Activated T-cell treated with anti-CD3 and anti-CD28 coated beads, Interleukin-2, amount 50 U/mL, for 48 hours (primary cell): ENCODE results near the gene HTATSF1.

Experiments
- DNase-seq, 2 experiments: peaks; one replicate each; pipeline ENCODE4 v3.0.0-alpha.2; 2020

The HTATSF1 gene, protein sequence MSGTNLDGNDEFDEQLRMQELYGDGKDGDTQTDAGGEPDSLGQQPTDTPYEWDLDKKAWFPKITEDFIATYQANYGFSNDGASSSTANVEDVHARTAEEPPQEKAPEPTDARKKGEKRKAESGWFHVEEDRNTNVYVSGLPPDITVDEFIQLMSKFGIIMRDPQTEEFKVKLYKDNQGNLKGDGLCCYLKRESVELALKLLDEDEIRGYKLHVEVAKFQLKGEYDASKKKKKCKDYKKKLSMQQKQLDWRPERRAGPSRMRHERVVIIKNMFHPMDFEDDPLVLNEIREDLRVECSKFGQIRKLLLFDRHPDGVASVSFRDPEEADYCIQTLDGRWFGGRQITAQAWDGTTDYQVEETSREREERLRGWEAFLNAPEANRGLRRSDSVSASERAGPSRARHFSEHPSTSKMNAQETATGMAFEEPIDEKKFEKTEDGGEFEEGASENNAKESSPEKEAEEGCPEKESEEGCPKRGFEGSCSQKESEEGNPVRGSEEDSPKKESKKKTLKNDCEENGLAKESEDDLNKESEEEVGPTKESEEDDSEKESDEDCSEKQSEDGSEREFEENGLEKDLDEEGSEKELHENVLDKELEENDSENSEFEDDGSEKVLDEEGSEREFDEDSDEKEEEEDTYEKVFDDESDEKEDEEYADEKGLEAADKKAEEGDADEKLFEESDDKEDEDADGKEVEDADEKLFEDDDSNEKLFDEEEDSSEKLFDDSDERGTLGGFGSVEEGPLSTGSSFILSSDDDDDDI

DNA sequence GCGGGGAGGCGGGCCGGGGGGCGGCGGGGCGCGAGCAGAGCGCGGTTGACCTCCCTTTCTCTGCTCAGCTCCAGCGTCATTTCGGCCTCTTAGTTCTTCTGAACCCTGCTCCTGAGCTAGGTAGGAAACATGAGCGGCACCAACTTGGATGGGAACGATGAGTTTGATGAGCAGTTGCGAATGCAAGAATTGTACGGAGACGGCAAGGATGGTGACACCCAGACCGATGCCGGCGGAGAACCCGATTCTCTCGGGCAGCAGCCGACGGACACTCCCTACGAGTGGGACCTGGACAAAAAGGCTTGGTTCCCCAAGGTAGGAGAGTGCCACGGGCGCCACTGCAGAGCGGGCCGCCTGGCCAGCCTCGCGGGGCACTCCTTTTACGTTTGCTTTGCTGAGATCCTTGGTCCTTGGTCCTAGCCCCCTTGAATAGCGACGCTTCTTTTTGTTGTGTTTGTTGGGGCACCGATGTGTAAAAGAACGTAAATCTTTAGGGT, at the start of gene HTATSF1:
TSS of gene HTATSF1 (plus strand) at position 37 of the 497 bp plus-strand sequence. CDS start at position 130, 93 bp downstream.
- no peak for DNase-seq

DNA sequence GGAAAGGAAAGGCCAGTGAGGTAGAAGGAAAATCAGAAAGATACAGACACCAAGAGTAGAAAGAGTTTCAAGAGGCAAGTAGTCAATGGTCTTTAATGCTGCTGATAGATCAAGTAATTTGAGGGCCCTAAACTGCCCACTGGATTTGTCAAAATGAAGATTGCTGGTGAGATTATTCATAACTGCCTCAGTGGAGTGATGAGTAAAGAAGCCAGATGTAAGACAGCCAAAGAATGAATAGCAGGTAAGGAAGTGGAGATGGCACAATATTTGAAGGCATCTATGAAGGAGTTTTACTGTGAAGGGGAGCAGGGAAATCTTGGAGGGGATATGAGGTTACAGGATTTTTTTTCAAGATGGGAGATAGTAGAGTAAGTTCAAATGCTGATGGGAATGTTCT, 49.4 kb upstream of the HTATSF1 start:
- no peak for DNase-seq

DNA sequence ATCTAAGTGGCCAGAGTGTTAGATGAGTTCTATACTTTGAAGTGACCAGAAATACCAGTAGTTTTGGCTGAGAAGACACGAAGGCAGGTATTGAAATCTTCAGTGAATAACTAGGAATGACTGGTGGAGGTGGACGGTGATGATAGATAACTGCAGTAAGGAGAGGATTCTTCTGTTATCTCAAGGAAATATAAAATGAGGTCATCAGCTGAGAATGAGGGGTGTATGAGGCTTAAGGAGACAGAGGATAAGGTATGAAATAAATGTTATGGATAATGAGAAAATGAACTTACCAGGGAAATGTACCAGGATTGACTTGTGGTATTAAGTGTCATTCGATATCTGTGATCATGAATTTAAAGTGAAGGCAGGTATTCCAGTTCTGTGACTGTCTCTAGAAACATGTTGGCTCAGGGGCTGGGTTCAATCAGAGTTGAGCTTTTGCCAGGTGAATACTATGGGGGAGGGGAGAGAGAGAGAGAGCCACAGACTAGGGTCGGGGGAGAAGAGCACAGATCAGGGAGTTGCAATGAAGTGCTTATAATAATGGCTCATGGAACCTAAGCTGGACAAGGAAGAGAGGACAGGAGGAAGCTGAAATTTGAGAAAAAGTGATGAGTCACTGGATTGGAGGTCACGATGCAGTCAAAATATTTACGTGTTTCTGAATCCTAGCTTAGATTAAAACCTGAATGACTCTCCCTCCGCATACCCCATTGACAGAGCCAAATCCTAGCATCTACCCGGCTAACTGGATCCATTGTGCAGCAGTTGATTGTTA, 47.2 kb upstream of the HTATSF1 start:
- no peak for DNase-seq

DNA sequence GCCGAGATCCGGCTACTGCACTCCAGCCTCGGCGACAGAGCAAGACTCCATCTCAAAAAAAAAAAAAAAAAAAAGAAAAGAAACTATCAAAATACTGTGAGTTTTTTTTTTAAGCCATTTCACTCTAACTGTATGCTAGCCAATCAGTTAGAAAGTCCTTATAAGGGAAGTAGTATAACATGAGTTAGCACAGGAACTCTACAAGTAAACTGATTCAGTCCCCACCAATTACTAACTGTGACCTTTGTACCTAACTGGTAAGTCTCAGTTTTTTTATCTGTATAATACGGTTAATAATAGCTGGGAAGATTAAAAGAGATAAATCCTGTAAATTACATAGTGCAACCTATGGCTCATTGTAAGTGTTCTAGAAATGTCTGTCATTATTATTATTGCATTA, 44.8 kb upstream of the HTATSF1 start:
- no peak for DNase-seq

GRCh38 chrX:136453114-136453513, 44.3 kb upstream of the HTATSF1 start:
- no peak for DNase-seq

GRCh38 chrX:136453771-136454170, 43.6 kb upstream of the HTATSF1 start:
- DNase-seq: no peak

- DNase-seq: no peak
Measured at GRCh38 chrX:136456133-136456532, 41.3 kb upstream of the HTATSF1 start.

DNA sequence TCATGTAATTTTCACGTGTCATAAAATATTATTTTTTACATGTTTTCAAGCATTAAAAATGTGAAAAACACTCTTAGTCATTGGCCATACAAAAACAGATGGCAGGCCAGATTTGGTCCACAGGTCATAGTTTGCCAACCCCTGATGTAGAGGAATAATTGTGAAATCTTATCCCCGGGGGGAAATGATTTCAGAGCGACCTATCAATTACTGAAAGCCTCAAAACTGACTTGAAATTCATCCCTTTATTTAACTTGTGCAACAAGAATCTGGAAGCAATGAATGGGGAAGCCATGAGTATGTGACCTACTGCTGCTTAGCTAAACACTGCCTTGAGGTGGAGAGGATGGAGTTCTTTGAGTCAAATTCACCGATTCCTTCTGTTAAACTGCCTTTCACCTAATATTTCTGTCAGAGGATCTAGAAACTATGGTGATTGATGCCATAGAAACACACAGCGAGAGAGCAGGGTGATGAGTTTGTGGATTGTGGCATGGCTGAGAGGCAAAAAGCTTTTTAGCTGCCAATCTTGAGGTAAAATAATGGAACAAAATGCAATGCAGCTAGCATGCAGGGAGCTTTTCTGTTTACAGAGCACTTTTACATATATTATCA, 40.0 kb upstream of the HTATSF1 start:
- DNase-seq: no peak

DNA sequence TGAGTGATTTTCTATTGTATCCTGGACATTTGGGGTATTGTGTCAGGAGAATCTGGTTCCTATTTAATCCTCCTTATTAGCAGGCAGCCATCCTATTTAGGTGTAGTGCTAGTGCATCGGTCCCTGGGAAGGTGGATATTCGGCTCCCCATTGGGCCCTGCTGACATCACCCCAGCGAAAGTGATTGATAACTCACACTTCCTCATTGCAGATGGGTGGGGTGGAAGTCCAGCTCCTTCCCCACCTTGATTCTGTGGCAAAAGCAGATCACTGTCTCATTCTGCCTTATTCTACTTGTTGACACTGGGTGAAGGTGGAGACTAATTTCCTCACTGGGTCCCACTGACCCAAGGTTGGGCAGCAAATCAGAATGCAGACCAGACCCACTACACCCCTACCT, 32.8 kb upstream of the HTATSF1 start:
- no peak for DNase-seq

- DNase-seq: no peak
Measured at GRCh38 chrX:136467303-136467702, 30.1 kb upstream of the HTATSF1 start.

- no peak for DNase-seq
Measured at GRCh38 chrX:136468391-136469103, 28.8 kb upstream of the HTATSF1 start.

- no peak for DNase-seq
Measured at GRCh38 chrX:136473663-136474062, 23.7 kb upstream of the HTATSF1 start.

- DNase-seq: no peak
Measured at GRCh38 chrX:136475236-136475635, 22.2 kb upstream of the HTATSF1 start.

DNA sequence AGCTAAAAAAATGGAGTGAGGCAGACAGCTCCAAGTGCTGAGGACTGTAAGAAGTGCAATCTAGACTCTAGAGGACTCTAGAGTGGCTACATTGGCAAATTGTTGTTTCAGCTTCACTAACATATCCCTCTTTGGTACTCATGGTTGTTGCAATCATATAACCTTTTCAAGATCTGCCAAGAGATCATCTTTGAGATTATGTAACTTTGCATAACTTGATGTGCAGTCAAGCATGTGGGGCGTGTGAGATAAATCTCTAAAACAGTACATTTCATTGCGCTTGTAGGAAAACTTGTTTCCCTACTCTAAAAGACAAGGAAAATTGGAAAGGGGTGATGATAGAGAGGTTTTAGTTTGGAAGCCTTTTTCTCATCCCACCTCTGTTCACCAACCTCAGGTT, 20.9 kb upstream of the HTATSF1 start:
- no peak for DNase-seq

DNA sequence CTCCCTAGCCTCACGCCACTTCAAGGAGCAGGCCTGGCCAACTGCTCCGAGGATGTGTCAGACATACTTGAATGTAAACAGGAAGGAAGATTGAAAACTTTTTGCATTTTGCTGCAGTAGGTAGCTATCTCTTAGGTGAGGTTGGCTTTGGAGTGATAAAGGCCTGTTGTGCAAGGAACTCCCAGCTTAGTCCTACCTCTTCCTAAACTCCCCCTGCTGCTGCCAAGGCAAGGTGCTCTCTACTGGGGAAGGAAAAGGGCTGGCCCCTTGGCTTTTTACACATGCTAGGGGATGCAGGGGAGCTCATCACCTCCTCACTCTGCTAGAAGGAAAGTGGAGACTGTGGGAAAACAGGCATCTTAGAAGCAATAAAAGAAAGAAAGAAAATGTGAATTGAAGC, 20.4 kb upstream of the HTATSF1 start:
- no peak for DNase-seq

DNA sequence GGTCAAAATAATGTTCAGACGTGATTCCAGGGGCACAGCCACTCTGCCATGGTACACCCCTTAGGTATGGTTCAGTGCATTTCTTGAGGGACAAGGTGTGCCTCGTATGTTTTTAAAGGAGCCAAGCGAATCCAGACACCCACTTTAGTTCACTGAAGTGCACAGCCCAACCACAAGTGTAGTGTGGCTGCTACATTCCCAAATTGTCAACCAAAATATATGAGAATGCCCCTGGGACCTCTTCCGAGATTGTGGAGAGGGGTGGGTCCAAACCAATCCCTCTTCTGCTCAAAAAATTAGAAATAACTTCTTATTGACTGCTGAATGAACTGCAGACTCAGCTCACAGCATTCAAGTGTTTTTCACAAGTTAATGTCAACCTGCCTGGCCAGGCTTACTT, 17.0 kb upstream of the HTATSF1 start:
- no peak for DNase-seq

DNA sequence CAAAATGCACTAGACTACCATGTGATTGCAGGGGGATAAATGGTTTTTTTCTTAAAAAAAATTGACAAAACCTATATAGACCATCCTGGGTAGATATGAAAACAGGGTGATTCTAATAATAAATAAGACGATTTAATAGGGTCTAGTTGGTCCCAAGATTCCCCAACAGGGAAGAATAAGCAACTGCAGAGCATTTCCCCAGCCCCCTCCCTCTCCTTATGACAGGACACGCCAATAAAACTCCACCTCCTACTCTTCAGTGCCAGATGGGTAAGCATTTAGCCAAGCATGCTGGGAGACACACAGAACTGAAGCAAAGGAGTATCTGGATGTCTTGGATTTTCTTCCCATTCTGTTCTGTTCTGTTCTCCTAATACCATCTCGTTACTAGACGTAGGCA, 9.7 kb upstream of the HTATSF1 start, which contains the start of gene BRS3:
TSS of gene BRS3 (plus strand) at position 301 of the 400 bp plus-strand sequence. CDS start 168 bp downstream, outside the sequence.
- DNase-seq: no peak

DNA sequence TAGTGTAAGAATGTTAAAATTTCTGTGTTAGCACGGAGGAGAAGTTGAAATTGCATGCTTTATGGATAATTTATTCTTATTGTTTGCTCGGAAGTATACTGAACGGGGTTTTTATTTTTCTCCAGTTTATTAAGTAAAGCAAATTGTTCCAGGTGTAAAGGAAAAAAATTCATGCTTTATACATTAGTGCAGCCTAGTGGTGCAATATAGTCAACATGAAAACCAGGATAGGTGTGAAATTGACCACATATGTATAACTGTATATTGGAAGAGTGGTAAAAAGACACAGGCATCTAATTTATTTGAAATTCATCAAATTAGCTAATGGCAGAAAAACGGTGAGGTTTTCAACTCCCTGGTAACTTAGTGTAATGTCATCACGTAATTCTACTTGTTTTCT, 8.7 kb upstream of the HTATSF1 start:
- DNase-seq: no peak

- DNase-seq: no peak
Measured at GRCh38 chrX:136491832-136492231, 5.6 kb upstream of the HTATSF1 start.

DNA sequence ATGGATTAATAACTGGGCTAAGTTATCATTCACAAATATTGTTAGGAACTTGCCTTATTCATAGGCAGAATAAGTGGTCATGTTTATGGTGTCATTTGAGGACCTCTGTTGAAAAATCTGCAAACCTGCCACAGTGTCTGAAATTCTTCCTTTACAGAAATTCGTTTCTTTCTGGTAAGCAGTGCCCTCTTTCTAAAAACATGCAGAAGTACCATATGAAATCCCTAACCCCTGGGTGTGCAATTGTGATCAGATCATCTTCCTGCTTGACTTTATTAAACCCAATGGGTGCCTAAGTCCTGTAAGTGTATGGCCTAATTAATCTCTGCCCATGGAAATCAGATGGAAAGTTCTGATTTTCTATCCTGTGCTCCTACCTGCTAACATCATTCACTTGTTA, 4.4 kb upstream of the HTATSF1 start:
- DNase-seq: no peak

GRCh38 chrX:136495043-136495442, 2.3 kb upstream of the HTATSF1 start:
- no peak for DNase-seq

DNA sequence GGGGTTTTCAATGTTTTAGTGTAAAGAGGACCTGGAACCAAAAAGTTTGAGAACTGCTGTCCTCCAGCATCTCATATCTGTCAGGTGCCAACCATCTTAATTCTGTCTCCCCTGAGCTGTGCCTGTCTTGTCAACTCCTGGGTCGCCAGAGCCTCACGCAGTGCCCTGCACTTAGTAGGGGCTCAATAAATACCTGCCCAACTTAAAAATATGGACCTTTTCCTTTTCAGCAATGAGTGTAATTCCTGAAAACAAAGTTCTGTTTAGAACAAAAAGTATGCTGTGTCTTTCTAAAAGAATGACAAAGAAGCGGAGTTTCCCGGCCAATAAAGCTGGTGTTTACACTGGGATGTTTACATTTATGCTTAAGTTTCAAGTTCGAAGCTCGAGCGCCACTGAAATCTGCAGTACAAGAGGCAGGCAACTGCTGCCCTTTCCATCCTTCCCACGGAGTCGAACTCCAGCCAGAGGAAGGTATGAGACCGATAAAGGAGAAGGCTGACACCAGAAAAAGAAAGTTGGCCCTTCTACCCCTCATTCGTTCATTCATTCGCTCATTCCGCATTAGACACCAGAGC, 1.1 kb upstream of the HTATSF1 start:
- no peak for DNase-seq
